ENCODE measurements around the gene STOML3.
A peak's percentile ranks its signal among the peaks of the same experiment; 100 is the strongest.
"Not testable (repeated sequence)": the region's sequence is repeated elsewhere in the genome, so short reads cannot be mapped to it uniquely, and the experiment has no call there.

STOML3 gene

GRCh38 chr13:39023316-39023715 is 32.7 kb upstream of the STOML3 start:
- DNase-seq (ENCODE audit: low spot score), result no peak
- in situ Hi-C loops (cut with MboI; ENCODE audit: low sequenced_read_pairs, unreplicated experiment), result no loop called here
- no peak for TF ChIP-seq CTCF (IDR thresholded peaks at IDR 0.05; ENCODE audit: borderline replicate concordance, control extremely low read depth, extremely low read depth, insufficient read depth, missing control alignments)

GRCh38 chr13:39020853-39021462 is 30.3 kb upstream of the STOML3 start:
- no peak for TF ChIP-seq CTCF (IDR thresholded peaks at IDR 0.05; ENCODE audit: borderline replicate concordance, control extremely low read depth, extremely low read depth, insufficient read depth, missing control alignments)
- no peak for DNase-seq (ENCODE audit: low spot score)

GRCh38 chr13:39016787-39017186 is 26.2 kb upstream of the STOML3 start:
- peak; percentile 41 for DNase-seq (ENCODE audit: low spot score)
- in situ Hi-C loops (cut with MboI; ENCODE audit: low sequenced_read_pairs, unreplicated experiment), result no loop called here
- TF ChIP-seq CTCF (IDR thresholded peaks at IDR 0.05; ENCODE audit: borderline replicate concordance, control extremely low read depth, extremely low read depth, insufficient read depth, missing control alignments), result peak; percentile 51

More at GRCh38 chr13:39020853-39021462, 30.3 kb upstream of the STOML3 start:
- in situ Hi-C loops (cut with MboI; ENCODE audit: low sequenced_read_pairs, unreplicated experiment), result no loop called here

- no peak for DNase-seq (ENCODE audit: low spot score)
Measured at GRCh38 chr13:39016087-39016486, 25.5 kb upstream of the STOML3 start.

GRCh38 chr13:39013462-39013861 is 22.8 kb upstream of the STOML3 start:
- no peak for TF ChIP-seq CTCF (IDR thresholded peaks at IDR 0.05; ENCODE audit: borderline replicate concordance, control extremely low read depth, extremely low read depth, insufficient read depth, missing control alignments)
- in situ Hi-C loops (cut with MboI; ENCODE audit: low sequenced_read_pairs, unreplicated experiment), result no loop called here
- DNase-seq (ENCODE audit: low spot score), result no peak

More at GRCh38 chr13:39016087-39016486, 25.5 kb upstream of the STOML3 start:
- TF ChIP-seq CTCF (IDR thresholded peaks at IDR 0.05; ENCODE audit: borderline replicate concordance, control extremely low read depth, extremely low read depth, insufficient read depth, missing control alignments), result no peak
- in situ Hi-C loops (cut with MboI; ENCODE audit: low sequenced_read_pairs, unreplicated experiment), result no loop called here

- in situ Hi-C loops (cut with MboI; ENCODE audit: low sequenced_read_pairs, unreplicated experiment), result no loop called here
- no peak for TF ChIP-seq CTCF (IDR thresholded peaks at IDR 0.05; ENCODE audit: borderline replicate concordance, control extremely low read depth, extremely low read depth, insufficient read depth, missing control alignments)
- DNase-seq (ENCODE audit: low spot score), result no peak
Measured at GRCh38 chr13:39012608-39013007, 22.0 kb upstream of the STOML3 start.

GRCh38 chr13:39006371-39007111 is 15.9 kb upstream of the STOML3 start:
- DNase-seq (ENCODE audit: low spot score); in situ Hi-C loops (cut with MboI; ENCODE audit: low sequenced_read_pairs, unreplicated experiment): not testable (repeated sequence)

Data from GM13976 (cell line).